C4-2B (cell line): ENCODE data around the gene OR2V1.
"Not testable (repeated sequence)": the region's sequence is repeated elsewhere in the genome, so short reads cannot be mapped to it uniquely, and the experiment has no call there.

Experiments
- H3K27ac ChIP-seq: fragments of 450-650 bp; 2 replicates; pipeline ENCODE4 v1.5.1; 2017
- ZFX ChIP-seq: fragments of 450-650 bp; IDR thresholded peaks from 2 replicates; pipeline ENCODE4 v1.6.1; 2017
- TF ChIP-seq, protein P1 (sequence below): fragments of 450-650 bp; conservative IDR thresholded peaks from 2 replicates; pipeline ENCODE4 v1.5.1; 2017; ENCODE audit warnings: mild to moderate bottlenecking

Gene OR2V1

DNA sequence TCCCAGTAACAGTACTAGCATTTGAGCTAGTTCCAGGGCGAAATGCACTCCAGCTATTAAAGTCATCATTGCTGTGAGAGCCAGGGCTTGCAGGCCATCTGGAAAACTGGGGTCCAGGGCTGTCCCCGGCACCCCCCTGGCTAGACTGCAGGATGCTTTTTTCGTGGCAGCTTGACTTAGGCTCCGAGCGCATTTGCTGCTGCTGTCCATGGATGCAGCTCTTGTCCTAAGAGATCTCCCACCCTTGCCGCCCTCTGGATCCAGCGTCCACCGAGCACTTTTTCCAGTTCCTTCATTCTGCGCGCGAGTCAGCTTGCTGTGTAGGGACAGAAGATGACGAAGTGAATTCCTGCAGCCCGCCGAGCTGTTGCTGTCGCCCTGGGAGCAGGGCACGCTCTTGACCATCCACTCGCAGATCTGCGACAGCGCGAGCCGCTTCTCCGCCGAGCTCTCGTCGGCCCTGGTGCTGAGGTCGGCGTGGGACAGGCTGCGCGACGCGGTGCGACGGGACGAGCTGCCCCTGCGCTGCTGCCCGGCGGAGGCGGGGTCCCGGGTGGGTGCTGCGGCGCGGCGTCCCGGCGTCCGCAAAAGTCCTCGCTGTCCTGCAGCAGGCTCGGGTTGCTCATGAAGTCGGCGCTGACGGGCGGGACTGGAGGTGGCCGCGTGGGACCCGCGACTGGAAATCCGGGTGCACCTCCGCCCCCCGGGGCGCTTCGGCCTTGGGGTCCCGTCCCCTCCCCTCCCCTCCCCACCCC lies 30.7 kb downstream of the OR2V1 start:
- no peak overlapping the region for H3K27ac ChIP-seq
- TF ChIP-seq, protein P1, sequence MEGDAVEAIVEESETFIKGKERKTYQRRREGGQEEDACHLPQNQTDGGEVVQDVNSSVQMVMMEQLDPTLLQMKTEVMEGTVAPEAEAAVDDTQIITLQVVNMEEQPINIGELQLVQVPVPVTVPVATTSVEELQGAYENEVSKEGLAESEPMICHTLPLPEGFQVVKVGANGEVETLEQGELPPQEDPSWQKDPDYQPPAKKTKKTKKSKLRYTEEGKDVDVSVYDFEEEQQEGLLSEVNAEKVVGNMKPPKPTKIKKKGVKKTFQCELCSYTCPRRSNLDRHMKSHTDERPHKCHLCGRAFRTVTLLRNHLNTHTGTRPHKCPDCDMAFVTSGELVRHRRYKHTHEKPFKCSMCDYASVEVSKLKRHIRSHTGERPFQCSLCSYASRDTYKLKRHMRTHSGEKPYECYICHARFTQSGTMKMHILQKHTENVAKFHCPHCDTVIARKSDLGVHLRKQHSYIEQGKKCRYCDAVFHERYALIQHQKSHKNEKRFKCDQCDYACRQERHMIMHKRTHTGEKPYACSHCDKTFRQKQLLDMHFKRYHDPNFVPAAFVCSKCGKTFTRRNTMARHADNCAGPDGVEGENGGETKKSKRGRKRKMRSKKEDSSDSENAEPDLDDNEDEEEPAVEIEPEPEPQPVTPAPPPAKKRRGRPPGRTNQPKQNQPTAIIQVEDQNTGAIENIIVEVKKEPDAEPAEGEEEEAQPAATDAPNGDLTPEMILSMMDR = no peak
- TF ChIP-seq ZFX = no peak

DNA sequence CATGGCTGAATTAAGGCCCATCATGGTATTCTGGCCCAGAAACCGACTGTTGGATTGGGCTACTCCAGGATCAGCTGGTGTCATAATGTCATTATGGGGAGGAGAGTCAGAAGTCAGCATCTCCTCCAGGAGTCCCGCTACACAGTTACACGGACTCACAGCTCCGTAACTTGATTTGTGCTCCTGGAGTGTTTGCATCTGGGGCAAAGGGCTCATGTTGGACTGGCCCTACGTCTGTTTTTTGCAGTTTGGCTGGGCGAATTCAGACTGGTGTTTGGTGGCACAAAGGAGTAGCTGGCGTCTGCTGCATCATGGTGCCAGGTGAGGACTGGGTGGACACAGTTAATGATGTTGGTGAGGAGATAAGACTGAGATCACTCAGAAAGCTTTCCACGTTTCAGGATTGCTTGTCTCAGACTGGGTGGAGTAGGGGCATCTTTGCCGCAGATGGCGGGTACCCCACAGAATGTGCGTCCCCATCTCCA lies 31.3 kb downstream of the OR2V1 start:
- H3K27ac ChIP-seq = no peak overlapping the region
- TF ChIP-seq ZFX = no peak
- TF ChIP-seq, protein P1 = no peak

DNA sequence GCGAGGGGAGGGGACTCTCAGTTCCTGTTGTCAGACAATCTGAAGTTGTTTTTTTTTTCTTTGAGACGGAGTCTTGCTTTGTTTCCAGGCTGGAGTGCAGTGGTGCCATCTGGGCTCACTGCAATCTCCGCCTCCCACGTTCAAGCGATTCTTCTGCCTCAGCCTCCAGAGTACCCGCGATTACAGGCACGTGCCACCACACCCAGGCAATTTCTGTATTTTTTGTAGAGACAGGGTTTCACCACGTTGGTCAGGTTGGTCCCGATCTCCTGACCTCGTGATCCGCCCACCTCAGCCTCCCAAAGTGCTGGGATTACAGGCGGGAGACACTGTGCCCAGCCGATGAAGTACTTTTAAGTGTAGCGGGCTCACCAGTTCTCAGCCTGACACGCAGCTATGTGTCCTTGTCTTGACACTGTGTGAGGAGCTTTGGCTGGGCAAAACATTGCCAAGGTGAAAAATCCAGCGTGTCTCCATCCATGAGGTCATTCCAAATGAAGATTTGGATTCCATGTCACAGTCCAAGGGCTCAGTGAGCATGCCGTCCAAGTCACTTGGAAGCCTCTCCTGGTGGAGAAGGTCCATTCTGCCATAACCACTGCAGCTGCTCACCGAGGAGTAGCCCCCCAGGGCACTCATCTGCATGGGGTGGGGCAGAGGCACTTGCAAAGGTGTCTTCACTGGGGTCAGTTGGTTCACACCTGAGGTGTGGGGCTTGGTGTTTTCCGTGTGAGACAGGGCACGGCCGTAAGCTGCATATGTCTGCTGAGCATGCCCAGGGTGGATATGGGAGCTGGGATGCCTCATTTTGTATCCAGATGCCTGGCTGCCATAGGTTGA lies 32.0 kb downstream of the OR2V1 start:
- TF ChIP-seq, protein P1 = no peak
- no peak for TF ChIP-seq ZFX
- no peak overlapping the region for H3K27ac ChIP-seq

DNA sequence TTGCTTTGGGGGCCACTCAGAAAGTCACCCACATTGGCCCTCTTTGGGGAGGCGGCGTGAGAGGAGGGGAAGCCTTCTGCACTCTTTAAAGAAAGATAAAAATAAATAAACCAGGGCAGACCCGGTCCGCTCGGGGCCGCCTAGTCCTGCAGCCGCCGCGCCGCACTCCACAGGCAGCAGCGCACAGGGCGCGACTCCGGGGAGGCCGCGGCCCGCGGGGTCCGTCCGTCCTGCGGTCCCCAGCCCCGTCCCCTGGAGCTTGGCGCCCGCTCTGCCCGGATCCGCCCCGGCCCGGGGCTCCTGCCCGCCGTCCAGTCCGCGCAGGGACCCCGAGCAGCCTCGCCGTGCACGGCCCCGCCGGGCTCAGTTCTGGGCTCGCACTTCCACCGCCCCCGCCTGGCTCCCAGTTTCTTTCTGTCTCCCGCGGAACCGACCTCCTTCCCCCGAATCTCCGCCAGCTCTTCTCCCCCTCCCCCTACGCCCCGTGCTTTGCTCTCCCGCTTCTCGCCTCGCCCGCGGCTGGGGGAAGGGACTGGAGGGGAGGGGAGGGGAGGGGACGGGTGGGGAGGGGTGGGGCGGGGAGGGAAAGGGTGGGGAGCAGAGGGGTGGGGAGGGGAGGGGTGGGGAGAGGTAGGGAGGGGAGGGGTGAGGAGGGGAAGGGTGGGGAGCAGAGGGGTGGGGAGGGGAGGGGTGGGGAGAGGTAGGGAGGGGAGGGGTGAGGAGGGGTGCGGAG lies 33.0 kb downstream of the OR2V1 start:
- not testable (repeated sequence) for H3K27ac ChIP-seq

DNA sequence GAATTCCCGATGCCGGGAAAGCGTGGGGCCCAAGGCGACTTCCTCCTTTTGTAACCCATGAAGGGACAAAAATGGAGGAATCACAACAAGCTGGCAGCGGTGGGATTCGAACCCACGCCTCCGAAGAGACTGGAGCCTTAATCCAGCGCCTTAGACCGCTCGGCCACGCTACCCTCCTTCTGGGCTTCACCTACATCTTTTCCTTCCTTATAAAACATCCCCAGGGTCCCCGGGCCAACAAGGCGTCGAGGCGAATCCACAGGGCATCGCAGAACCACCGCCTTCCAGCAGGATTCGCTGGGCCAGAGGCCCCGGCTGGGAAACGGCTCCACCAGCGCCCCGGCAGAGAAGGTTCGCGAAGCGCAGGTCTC lies 33.6 kb downstream of the OR2V1 start:
- not testable (repeated sequence) for H3K27ac ChIP-seq

DNA sequence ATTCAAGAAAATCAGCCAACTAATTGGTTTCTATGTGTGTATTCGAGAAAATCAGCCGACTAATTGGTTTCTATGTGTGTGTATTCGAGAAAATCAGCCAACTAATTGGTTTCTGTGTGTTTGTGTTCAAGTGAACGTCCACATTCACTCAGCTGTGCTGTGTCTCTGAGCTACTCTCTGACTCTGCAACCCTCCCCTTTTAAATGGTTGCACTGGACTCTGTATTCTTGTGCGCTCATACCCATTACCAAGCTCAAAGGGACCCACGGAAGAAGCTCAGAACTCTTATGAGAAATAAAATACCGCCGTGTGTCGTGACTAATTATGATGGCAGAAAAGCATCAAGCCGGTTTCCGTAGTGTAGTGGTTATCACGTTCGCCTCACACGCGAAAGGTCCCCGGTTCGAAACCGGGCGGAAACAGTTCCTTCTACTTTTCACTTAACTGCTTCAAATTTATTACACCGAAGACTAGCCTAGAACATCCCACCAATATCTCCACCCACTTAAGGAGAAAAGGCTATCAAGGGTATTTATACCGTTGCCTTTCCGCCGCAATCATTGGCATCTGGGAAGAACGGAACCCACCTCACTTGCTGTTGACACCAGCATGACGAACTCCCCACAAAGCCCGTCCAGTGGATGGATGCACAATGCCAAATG lies 34.1 kb downstream of the OR2V1 start:
- H3K27ac ChIP-seq = not testable (repeated sequence)

DNA sequence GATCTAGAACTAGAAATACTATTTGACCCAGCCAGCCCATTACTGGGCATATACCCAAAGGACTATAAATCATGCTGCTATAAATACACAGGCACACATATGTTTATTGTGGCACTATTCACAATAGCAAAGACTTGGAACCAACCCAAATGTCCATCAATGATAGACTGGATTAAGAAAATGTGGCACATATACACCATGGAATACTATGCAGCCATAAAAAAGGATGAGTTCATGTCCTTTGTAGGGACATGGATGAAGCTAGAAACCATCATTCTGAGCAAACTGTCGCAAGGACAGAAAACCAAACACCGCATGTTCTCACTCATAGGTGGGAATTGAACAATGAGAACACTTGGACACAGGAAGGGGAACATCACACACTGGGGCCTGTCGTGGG lies 35.8 kb downstream of the OR2V1 start:
- not testable (repeated sequence) for H3K27ac ChIP-seq

DNA sequence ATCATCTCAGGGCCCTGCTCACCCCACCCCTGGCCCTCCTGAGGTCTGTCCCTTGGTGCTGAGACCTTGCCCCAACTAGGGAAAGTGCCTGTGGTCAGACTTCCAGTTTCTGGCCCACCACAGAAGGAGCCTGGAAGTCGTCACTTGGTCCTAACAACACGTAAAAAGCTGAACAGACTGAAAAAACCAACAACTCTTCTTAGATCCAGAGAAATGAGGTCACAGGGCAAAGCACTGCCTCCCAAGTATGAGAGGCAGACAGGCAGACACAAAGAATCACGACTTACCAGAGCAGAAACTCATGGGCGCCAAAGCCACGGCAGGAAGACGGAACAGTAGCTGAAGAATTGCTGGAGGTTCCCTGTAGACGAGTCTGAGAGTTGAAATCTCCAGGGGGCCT lies 38.5 kb downstream of the OR2V1 start:
- H3K27ac ChIP-seq = no peak overlapping the region
- TF ChIP-seq, protein P1 = no peak
- no peak for TF ChIP-seq ZFX

DNA sequence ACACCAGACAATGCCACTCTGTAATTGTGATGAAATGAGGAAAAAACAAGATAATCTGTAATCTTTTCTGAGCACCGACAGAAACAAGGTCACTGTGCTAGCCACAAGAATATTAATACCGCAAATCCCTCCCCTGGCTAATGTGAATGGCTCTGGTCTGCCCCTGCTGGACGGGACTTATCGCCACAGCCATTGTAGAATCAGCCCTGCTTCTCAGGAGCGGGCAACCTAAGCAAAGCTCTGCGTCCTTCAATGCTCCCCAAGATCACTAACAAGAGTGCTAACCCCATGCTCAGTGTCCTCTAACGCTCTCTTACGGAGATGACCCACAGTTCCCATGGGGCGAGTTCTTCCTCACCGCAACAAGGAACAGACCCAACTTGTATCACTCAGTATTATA lies 42.7 kb downstream of the OR2V1 start:
- no peak overlapping the region for H3K27ac ChIP-seq
- no peak for TF ChIP-seq ZFX
- TF ChIP-seq, protein P1 = peak; percentile 69
